GM12864 (cell line): ENCODE measurements around the gene CD2.
A peak's percentile ranks its signal among the peaks of the same experiment; 100 is the strongest.

ENCODE experiments used
- DNase-seq: peaks from one replicate; pipeline ENCODE4 v3.0.0-alpha.2; 2011; ENCODE audit warnings: low read depth
- H3K4me3 ChIP-seq: 2 replicates; pipeline ENCODE4 v1.5.1; 2011; ENCODE audit warnings: mild to moderate bottlenecking, low read depth, low read length, control low read depth
- CTCF ChIP-seq: IDR thresholded peaks from 2 replicates; pipeline ENCODE4 v1.5.1; 2011; ENCODE audit warnings: low read depth, mild to moderate bottlenecking, moderate library complexity, low read length, control low read depth, inconsistent platforms; ENCODE audit errors: missing control alignments

Gene CD2

GRCh38 chr1:116794371-116794770 lies 40.1 kb downstream of the CD2 start:
- no peak overlapping the region for H3K4me3 ChIP-seq
- no peak for DNase-seq
- no peak for TF ChIP-seq CTCF

DNA sequence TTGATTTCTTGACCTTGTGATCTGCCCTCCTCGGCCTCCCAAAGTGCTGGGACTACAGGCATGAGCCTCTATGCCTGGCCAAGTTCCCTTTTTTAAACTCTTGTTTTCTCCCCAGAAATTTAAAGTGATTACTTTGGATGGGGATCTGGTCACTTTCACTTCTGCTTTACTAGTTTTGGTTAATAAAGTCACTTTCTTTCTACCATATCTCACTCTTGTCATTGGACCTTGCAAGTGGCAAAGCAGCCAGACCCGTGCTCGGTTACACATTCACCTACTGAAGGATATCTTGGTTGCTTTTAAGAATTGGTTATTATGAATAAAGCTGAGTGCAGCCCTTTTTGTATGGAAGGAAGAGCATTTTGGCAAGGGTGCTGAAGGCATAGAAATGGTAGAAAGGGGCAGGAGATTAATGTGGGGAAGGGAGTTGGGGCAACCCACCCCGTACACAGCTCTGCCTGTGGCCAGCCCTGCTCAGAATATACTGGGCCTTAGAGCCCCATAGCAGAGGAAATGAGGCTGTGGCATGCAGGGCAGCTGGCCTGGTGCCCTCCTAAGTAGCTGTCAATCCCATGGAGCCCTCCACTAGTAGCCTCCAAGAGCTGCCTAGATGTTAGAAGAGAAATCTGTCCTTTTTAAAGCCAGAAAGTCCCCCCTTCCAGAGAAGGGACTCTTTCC lies 40.7 kb downstream of the CD2 start:
- DNase-seq: peak; percentile 66
- H3K4me3 ChIP-seq: no peak overlapping the region

GRCh38 chr1:116795482-116795829 lies 41.2 kb downstream of the CD2 start:
- TF ChIP-seq CTCF: no peak
- no peak overlapping the region for H3K4me3 ChIP-seq
- DNase-seq: no peak

More for the DNA sequence above, 40.7 kb downstream of the CD2 start:
- no peak for TF ChIP-seq CTCF

DNA sequence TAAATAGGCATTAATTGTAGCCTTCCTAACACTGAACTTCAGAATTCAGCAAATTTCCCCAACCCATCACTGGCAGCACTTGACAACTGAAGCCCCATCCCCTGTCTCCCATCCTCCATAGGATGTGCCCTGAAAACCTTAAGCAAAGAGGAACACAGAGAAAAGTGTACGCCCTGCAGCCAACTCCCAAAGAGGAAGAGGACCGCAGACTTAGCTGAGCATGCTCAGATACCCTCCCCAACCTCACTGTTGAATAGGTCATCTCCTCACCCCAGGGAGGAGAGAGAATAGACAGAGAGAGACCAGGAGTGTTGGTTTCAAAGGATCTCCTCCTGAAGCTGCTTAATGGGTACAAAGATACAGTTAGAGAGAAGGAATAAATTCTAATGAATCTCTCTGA lies 50.5 kb downstream of the CD2 start:
- DNase-seq: no peak
- TF ChIP-seq CTCF: no peak
- H3K4me3 ChIP-seq: no peak overlapping the region

DNA sequence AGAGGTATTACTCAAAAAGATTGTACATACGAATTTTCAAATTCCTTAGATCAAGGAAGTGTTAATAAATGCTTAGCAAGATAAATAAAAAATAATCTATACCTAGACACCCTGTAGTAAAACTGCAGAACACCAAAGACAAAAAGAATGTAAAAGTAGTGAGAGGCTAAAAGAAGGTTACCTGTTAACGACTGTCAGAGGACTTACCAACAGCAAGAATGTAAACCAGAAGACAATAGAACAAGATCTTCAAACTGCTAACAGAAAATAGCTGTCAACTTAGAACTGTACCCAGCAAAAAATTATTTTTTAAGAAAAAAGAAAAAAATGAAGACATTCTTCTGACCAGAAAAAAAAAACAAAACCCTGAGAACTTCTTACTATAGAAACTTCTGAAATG lies 51.2 kb downstream of the CD2 start:
- DNase-seq: no peak
- H3K4me3 ChIP-seq: no peak overlapping the region
- no peak for TF ChIP-seq CTCF

DNA sequence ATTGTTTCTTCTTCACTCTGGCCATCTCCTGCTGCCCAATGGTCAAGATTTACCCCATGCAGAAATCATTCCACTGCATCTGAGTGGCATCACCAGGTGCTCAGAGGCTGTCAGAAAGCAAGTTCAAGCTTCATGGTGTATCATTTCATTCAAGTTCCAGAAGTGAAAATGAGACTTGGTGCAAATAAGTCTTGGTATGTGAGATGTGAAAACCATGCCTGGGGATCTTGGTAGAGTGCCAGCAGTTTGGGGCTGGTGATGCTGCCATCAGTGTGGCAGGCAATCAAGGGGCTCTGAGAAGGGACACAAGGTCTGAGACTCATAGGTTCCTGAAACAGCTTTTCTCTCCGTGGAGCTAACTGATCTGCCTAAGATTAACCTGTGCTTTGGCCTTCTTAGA lies 52.0 kb downstream of the CD2 start:
- DNase-seq: peak; percentile 43
- TF ChIP-seq CTCF: no peak
- no peak overlapping the region for H3K4me3 ChIP-seq

GRCh38 chr1:116806671-116807070 lies 52.4 kb downstream of the CD2 start:
- no peak for DNase-seq
- TF ChIP-seq CTCF: no peak
- no peak overlapping the region for H3K4me3 ChIP-seq
